ENCODE measurements around the gene TMEM121B. TPM values are rescaled to one million over a fixed set of nuclear protein-coding genes. Genes with fewer than 3 reads are reported as not detected.

Gene TMEM121B
- polyA plus RNA-seq, 3 donors, result 0.64 to 1.1 (median 0.89) TPM

DNA sequence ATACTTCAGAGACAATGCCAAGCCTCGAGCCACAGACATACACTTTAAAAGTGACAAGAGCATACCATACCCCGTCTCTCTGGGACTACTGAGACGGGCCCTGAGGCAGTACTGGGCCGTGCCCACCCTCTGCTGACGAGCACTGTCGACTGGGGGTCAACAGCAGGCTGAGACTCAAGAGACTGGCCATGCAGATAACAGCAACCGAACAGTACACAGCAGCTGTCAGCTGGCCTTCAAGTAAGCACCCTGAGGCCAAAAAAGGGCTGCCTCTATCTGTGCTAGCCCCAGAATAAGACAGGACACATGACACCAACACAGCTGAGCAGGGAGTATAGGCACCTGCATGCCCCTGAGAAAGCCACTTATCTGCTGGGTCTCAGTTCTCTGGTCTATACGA is 18.9 kb upstream of the TMEM121B start:
- DNase-seq (ENCODE audit: low read depth in 3 of 3, low spot score in 2 of 3), result no peak

DNA sequence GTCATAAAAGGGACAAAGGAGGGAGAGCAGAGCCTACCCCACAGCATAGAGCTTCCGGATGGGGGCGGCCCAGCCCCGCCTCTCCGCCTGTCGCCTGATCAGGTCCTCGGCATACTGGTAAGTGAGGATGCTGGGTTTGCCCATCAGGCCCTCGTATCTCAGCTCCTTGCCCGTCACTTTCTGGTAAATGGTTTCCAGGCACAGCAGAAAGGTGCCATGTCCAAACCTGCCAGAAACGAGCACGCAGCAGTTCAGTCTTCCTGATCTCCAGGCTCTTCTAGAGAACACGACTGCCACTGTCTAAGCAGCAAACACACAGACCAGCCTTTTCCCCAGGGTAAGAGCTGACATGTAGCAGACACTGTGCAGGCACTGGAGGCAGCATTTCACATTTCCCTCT is 17.4 kb upstream of the TMEM121B start:
- no peak for DNase-seq (ENCODE audit: low read depth in 3 of 3, low spot score in 2 of 3)

DNA sequence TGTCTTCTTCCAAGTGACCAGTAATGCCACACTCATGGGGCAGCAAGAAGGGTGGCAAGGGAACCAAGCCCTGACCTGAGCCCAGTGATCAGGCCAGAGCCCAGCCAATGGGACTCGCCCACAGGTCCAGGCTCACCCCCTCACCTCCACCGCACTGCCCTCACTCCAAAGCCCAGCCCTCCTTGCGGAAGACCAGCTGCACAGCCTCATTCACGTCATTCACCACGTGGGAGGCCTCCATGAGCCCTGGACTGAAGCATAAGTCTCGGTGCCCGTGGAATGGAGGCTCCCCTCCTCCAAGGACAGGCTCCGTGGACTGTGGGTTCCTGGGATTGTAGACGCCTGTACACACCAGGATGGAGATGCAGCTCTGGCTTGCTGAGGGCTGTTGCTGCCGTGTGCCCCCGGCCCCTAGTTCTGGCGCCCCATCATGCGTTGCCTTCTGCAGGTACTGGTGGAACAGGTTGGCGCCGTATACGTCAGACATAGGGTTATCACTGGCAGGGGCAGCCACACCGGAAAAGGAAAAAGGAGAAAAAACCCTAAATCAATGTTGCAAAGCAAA is 16.8 kb upstream of the TMEM121B start:
- DNase-seq (ENCODE audit: low read depth in 3 of 3, low spot score in 2 of 3), result no peak

DNA sequence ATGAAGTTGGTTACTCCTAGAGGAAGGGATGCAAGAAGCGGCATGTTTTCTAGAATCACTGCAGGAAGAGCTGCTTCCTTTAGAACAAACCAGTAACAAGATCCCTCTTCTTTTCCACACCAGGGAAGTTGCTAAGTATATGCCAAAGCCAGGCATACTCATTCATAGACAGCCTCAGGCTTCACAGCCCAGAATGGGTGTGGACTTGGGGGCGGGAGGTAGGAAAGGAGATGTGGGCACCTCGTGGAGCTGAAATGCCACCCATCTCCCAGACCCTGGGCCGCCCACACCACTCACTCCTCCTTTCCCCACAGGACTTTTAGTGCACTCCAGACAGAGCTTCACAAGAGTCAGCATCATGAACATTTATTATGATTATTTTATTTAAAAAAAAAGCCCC is 16.0 kb upstream of the TMEM121B start:
- DNase-seq (ENCODE audit: low read depth in 3 of 3, low spot score in 2 of 3), result no peak

DNA sequence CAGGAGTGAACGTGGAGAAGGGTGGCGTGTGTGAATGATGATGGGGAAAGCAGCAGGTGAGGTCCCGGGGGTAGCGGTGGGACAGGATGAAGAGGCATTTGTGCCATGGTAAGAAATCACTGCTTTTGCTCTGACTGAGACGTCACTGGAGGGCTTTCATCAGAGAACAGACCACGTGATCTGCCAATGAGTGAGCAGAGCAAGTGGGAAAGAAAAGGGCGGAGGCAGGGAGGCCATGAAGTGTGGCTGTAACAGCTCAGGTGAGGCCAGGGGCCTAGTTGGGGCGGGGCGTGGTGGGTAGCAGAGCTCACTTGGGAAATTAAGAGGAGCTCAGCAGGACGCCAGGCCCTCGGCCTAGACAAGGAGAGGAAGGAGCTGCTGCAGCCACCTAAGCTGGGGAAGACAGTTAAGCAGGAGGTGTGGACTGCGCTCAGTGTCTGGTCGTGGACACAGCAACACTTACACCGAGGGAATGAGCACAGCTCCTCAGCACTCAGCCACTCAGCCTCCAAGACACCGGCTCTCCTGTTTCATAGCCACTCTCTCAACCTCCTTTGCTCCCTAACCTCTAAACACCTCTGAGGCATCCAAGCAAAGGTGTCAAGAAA is 14.1 kb upstream of the TMEM121B start:
- DNase-seq (ENCODE audit: low read depth in 3 of 3, low spot score in 2 of 3), result no peak

DNA sequence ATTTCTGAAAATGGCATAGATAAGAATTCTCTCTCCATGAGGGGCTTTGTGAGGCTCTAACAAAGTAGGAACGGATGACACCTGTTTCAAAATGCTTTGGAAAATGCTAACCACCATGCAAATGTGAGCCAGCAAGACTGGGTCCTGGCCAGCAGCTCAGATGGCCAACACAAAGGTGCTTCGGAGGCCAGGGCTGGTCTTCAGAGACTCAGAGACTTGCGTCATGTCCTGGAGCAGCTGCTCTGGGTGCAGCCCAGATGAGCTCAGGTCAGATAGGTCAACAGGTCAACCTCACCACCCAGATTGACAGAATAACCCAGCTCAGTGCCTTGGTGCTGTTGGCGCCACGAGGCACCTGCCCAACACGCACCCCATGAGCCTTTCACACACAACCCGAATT is 12.0 kb upstream of the TMEM121B start:
- DNase-seq (ENCODE audit: low read depth in 3 of 3, low spot score in 2 of 3), result no peak

DNA sequence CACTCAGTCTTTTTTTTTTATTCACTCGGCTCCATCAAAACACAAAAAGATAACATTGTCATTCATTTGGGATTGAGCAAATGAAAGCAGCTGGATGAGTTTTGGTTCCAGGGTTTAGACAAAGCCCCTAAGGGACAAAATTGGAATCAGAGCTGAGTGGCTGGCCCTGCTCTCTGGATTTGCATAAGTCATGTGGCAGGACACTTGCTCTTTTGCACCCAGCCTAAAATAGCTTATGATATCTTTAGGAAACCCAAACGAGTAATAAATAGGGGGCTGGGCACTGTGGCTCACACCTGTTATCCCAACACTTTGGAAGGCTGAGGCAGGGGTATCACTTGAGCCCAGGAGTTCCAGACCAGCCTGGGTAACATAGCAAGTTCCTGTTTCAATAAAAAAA is 11.0 kb upstream of the TMEM121B start:
- DNase-seq (ENCODE audit: low read depth in 3 of 3, low spot score in 2 of 3), result no peak

DNA sequence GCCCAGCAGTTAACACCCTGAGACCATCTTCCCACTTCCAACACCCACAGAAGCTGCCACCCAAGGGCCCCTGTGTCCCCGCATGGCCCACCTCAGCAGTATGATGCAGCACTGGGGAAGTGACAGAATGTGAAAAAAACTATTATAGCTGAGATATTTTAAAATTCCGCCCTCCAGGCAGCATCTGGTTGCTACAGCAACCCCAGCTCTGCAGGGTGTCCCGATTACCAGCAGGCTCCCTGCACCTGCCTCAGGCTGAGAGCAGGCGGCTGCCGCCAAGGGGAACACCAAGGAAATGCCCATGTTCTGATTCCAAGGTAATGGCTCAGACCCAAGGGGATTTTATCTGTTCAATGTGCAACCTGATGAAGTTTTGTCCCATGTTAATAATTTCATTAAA is 10.5 kb upstream of the TMEM121B start:
- DNase-seq (ENCODE audit: low read depth in 3 of 3, low spot score in 2 of 3), result no peak

DNA sequence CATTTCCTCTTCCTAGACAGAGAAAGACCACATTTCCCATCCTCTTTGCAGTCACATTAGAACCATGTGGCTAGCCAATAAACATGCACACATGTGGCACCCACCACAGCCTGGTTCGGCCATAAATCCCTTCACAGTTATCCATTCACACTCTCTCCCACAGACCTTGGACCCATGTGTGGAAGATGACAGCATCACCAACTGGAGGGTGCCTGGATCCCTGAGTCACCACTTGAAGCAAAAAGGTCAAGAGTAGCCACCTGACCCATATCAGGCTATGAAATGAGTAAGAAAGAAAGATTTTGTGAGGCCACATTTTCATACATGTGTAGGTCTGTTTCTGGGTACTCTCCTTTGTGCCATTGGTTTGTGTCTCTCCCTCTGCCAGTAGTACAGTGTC is 9.0 kb upstream of the TMEM121B start:
- no peak for DNase-seq (ENCODE audit: low read depth in 3 of 3, low spot score in 2 of 3)

DNA sequence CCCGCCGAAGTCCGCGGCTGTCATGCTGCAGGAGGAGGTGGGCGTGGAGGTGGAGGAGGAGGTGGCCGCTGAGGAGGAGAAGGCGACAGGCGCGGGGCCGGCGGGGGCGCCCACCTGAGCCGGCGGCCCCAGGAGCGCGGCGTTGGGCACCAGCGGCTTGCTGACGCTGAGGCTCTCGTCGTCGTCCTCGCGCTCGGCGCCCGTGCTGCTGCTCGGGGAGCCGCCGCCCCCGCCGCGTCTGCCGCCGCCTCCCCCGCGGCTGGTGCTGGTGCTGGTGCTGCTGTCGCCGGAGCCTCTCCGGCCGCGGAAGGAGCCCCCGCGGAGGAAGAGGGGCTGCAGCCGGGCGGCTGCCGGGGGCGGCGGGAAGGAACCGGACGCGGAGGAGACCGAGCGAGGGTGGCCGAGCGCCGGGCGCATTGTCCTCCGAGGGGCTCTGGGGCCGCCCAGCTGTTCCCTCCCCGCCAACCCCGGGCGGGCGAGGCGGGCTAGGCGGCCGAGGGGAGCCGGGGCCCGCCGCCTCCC is 388 bp downstream of the TMEM121B start:
- peak in 1 of 3 donors; percentile 23 for DNase-seq (ENCODE audit: low read depth in 3 of 3, low spot score in 2 of 3)

DNA sequence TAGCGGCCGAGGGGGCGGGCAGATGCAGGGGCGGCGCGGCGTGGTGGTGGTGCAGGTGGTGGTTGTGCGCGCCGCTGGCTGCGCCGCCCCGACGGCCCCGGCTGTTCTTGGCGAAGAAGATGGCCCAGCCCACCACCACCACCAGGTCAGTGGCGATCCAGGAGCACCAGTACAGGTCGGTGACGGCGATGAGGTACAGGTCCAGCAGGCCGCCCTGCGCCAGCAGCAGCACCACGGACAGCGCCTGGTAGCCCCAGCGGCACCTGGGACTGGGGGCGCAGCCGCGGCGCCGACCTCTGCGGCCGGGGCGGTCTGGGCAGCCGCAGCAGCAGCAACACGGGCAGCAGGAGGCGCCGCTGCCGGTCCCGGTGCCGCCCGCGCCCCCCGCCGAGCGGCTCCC is 879 bp downstream of the TMEM121B start:
- DNase-seq (ENCODE audit: low read depth in 3 of 3, low spot score in 2 of 3), result peak in 1 of 3 donors; percentile 52

DNA sequence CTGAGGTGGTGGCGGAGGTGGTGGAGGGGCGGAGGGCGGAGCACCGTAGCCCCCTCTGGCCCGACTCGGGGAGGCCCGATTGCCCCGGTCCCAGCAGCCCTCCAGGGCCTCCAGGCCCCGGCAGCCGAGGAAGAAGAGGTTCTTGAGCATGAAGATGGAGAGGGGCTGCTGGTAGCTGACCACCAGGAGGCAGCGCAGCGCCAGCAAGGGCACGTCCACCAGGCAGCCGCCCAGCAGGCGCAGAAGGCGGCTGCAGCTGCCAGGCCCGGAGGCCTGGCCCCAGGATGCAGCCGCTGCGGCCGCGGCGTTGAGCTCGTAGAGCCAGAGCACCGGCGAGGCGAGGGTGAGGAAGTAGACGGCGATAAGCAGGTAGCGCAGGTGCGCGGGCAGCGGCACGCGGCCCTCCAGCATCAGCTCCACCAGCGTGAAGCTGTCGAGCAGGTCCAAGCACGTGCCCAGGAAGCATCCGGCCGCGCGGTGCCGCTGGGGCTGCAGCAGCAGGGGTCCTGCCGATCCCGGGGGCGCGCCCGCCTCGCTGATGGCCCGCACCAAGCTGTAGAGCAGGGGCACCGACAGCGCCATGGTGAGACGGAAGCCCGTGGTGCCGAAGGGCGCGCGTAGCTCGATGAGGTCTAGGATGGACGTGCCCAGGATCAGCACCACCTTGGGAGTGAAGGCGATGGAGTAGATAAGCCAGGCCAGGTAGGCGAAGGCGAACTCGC is 1.5 kb downstream of the TMEM121B start:
- no peak for DNase-seq (ENCODE audit: low read depth in 3 of 3, low spot score in 2 of 3)

DNA sequence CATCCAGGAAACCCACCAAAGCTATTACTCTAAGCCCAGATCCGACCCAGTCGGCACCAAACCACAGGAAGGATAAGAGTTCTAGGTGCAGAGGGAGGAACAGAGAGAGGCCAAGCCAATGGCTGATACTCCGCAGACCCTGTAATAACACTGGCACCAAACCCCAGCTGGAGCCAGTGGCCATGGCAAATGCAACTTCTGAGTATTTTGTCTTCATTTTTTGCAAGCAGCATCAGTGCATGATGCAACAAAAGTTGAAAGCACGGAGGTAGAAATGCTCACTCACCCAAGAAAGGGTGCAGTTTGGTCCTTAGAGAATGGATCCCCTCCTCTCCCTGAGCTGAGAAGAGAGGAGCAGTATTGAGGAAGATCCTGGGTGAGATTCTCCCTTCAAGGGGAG is 2.8 kb downstream of the TMEM121B start:
- no peak for DNase-seq (ENCODE audit: low read depth in 3 of 3, low spot score in 2 of 3)

DNA sequence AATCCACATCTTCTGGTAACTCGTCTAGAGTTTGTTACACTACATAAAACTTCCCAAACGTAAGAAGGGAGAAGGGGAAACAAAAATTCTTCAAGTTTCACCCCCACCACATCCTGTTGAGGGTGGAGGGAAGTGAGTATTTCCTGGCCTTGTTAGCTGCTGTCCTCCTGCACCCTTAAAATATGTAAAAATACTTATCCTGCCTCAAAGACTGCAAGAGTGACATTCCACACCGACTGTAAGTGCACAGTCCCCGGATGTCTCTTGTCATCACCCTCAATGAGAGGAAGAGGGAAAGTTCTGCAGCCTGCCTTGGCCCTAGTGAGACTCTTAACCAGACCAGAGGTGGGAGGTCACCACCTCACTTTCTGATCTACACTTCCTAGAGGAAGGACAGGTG is 3.3 kb downstream of the TMEM121B start:
- DNase-seq (ENCODE audit: low read depth in 3 of 3, low spot score in 2 of 3), result no peak

DNA sequence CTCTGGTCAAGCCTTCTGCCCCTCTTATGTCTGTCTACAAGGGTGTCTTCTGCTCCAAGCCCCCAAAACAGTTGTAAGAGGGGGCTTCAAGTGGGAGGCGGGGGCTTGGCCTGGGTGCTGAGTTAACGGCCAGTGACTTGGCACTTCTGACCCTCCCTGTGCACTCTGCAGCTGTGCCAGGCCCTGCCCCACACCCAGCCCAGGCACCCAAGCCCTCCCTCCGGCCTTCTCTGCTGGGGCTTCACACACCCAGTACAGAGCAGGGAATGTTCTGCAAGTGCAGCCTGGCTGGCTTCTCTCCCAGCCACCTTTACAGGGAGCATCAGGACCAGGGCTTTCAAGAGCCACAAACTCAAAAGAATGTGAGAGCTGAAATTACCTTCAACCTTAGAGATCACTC is 3.8 kb downstream of the TMEM121B start:
- DNase-seq (ENCODE audit: low read depth in 3 of 3, low spot score in 2 of 3), result no peak

DNA sequence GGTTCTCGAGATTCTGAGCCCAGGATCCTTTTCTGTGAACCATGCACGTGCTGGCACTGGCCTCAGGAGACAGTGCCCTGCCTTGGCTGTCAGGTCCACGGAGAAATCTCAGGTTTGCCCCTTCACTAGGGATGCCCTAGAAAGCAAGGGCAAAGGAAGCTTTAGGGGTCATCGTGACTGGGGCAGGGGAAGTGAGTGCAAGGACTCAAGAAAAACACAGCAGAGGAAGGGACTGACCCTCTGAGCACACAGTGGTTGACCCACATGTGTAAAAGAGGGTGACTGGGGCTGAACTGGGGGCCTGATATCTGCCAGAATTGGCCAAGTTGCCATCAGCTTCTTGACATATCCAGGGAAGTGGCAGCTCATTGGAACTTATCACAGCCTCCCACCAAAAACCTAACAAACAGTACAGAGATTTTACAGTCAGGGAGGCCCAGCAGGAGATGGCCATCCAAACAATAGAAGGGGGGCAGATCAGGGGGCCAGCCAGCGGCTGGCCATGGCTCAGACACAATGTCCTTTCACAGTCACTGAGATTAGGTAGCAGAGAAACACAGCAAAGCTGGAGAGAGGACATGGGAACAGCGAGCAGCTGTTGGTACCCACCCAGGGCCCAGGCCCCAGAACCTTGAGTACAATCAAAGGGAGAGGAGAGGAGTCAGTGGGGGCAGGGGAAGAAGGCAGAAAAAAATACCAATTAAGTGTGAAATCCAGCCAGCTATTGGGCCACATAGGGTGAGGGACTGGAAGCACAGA is 4.4 kb downstream of the TMEM121B start:
- no peak for DNase-seq (ENCODE audit: low read depth in 3 of 3, low spot score in 2 of 3)

DNA sequence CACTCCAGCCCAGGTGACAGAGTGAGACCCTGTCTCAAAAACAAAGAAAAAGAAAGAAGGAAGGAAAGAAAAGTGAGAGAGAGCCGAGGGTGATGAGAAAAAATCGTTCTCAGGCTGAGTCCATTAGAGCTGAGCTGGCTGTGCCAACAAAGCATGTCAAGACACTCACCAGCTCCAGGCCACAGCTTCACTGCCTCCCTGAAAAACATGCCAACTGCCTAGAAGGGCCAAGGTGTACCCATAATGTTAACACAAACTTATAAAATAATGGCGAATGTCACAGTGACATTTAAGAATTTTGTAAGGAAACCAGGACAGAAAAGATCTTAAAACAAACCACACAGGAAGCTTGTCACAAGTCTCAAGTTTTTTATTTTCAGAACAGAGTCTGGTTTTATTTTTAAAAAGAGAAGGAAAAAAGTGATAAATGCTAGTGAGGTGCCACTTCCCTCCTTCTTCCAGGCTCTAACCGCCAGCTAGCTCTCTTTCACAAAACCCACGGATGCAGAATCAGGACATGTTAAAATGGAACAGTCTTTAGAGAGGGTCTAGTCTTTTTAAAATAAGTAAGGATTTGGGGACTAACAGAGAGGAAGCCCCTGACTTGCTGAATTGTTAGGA is 5.1 kb downstream of the TMEM121B start:
- DNase-seq (ENCODE audit: low read depth in 3 of 3, low spot score in 2 of 3), result no peak

DNA sequence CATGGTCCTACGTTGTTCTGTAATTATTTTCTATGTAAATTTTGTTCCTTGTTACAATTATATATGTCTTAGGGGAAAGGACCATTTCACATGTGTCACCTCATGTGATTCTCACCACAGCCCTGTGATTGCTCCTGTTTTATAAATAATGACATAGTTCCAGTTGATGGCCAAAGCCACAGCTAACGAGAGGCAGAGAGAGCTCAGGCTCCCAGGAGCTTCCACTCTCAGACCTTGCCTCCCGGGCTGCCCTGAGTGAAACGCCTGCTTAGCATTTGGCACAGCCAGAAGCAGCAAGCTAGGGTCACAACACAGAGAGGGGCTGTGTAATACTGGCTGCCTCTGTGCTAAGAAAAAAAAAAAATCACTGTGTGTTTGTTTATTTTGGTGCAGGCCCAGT is 5.9 kb downstream of the TMEM121B start:
- no peak for DNase-seq (ENCODE audit: low read depth in 3 of 3, low spot score in 2 of 3)

DNA sequence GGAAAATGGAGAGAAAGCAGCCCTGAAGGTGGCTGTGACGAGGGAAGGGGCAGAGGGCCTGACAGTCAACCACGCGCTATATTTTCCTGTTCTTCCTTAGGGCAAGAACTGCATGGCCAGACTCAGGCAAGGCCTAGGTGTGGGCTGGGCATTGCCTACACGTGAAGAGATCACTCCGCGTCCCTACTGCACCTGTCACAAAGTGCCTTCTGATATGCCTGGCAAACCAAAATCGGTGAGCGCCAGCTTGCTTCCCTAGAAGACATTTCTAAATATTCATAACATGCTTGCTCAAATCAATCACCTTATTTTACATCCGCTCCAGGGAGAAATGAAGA is 6.3 kb downstream of the TMEM121B start:
- no peak for DNase-seq (ENCODE audit: low read depth in 3 of 3, low spot score in 2 of 3)

DNA sequence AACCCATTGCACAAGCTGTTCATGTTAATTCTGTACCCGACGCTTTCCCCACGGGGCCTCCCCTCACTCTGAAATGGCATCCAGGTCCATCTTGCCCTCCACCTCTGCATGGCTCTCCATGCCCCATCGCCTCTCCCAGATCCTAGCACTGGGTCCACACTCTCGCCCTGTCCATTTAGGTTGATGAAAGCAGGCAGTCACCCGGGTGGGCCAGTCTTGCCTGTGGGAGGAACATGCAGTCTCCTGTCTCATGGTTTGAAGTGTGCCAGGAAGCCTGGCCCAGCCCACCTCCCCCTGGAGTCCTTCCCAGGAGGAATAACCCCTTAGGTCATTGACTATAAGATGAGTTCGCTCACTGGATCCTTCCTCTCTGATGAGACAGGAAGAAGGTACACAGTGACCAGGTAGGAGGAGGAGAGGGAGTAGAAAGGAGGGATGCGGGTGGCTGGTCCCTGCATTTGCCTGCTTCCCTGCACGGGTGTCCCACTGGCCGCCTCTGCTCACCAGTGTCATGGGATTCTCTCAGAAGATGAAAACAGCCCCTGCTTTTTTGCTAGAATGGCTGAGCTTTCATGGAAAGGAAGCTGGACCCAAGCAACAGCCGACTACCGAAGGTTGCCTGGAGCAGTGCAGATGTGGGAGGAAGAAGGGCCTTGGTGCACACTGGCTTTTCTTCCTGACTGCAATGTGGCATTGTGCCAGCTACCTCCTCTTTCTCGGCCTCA is 6.8 kb downstream of the TMEM121B start:
- DNase-seq (ENCODE audit: low read depth in 3 of 3, low spot score in 2 of 3), result no peak
